ENCODE data around the gene ZBTB22.
A peak's percentile ranks its signal among the peaks of the same experiment; 100 is the strongest.

The ZBTB22 gene

GRCh38 chr6:33297406-33297955, 20.1 kb downstream of the ZBTB22 start:
- H2AFZ ChIP-seq (ENCODE audit: low read depth, low read length) = no peak overlapping the region
- H3K4me3 ChIP-seq (ENCODE audit: low read depth in 1 of 2, low read length in 2 of 2) = peak overlapping the region in 1 of 2 experiments; percentile 90; a peak in 3 of 4 replicates
- peak overlapping the region; percentile 96 for H3K4me2 ChIP-seq (ENCODE audit: insufficient read depth, low read length)
- H4K20me1 ChIP-seq (ENCODE audit: insufficient read depth, low read length) = 0 out of 2 replicates have a peak, but pooled peaks cover 6% of the 10 kb centered on the region
- H3K4me1 ChIP-seq (ENCODE audit: insufficient read depth, low read length) = peaks cover 43% of the 10 kb centered on the region
- no peak for DNase-seq
- H3K9me3 ChIP-seq (ENCODE audit: insufficient read depth, low read length, severe bottlenecking) = no peaks in the 10 kb centered on the region
- no peaks in the 10 kb centered on the region for H3K27me3 ChIP-seq (ENCODE audit: insufficient read depth, low read length, poor library complexity)
- H3K27ac ChIP-seq (ENCODE audit: low read length) = 0 out of 2 replicates have a peak overlapping the region, but pooled peaks have one; percentile 28
- peaks cover 35% of the 10 kb centered on the region for H3K79me2 ChIP-seq (ENCODE audit: insufficient read depth, low read length)
- no peak for ATAC-seq (ENCODE audit: insufficient read depth, low read depth)
- peaks cover 42% of the 10 kb centered on the region for H3K36me3 ChIP-seq (ENCODE audit: insufficient read depth, low read length)
- TF ChIP-seq EZH2 (IDR thresholded peaks at IDR 0.05; ENCODE audit: borderline replicate concordance, low read depth, low read length, severe bottlenecking) (no peak), CTCF (IDR thresholded peaks at IDR 0.05; ENCODE audit: borderline replicate concordance, extremely low read depth, low read length, poor library complexity, severe bottlenecking) (no peak)
- H3K9ac ChIP-seq (ENCODE audit: low read depth, low read length) = peak overlapping the region; percentile 93; the same call in 1 of the 2 replicates

GRCh38 chr6:33296797-33297405, 20.6 kb downstream of the ZBTB22 start:
- no peaks in the 10 kb centered on the region for H3K27me3 ChIP-seq (ENCODE audit: insufficient read depth, low read length, poor library complexity)
- no peak for ATAC-seq (ENCODE audit: insufficient read depth, low read depth)
- peaks cover 47% of the 10 kb centered on the region for H3K36me3 ChIP-seq (ENCODE audit: insufficient read depth, low read length)
- H3K4me3 ChIP-seq (ENCODE audit: low read depth in 1 of 2, low read length in 2 of 2) = no peak overlapping the region
- no peaks in the 10 kb centered on the region for H3K9me3 ChIP-seq (ENCODE audit: insufficient read depth, low read length, severe bottlenecking)
- 0 out of 2 replicates have a peak overlapping the region, but pooled peaks have one; percentile 93 for H3K9ac ChIP-seq (ENCODE audit: low read depth, low read length)
- TF ChIP-seq EZH2 (IDR thresholded peaks at IDR 0.05; ENCODE audit: borderline replicate concordance, low read depth, low read length, severe bottlenecking) = no peak
- no peak for TF ChIP-seq CTCF (IDR thresholded peaks at IDR 0.05; ENCODE audit: borderline replicate concordance, extremely low read depth, low read length, poor library complexity, severe bottlenecking)
- no peak overlapping the region for H2AFZ ChIP-seq (ENCODE audit: low read depth, low read length)
- H3K4me1 ChIP-seq (ENCODE audit: insufficient read depth, low read length) = peaks cover 43% of the 10 kb centered on the region
- H3K27ac ChIP-seq (ENCODE audit: low read length) = no peak overlapping the region
- peaks cover 35% of the 10 kb centered on the region for H3K79me2 ChIP-seq (ENCODE audit: insufficient read depth, low read length)
- no peak for DNase-seq
- H4K20me1 ChIP-seq (ENCODE audit: insufficient read depth, low read length) = 0 out of 2 replicates have a peak, but pooled peaks cover 6% of the 10 kb centered on the region
- H3K4me2 ChIP-seq (ENCODE audit: insufficient read depth, low read length) = peak overlapping the region; percentile 96

DNA sequence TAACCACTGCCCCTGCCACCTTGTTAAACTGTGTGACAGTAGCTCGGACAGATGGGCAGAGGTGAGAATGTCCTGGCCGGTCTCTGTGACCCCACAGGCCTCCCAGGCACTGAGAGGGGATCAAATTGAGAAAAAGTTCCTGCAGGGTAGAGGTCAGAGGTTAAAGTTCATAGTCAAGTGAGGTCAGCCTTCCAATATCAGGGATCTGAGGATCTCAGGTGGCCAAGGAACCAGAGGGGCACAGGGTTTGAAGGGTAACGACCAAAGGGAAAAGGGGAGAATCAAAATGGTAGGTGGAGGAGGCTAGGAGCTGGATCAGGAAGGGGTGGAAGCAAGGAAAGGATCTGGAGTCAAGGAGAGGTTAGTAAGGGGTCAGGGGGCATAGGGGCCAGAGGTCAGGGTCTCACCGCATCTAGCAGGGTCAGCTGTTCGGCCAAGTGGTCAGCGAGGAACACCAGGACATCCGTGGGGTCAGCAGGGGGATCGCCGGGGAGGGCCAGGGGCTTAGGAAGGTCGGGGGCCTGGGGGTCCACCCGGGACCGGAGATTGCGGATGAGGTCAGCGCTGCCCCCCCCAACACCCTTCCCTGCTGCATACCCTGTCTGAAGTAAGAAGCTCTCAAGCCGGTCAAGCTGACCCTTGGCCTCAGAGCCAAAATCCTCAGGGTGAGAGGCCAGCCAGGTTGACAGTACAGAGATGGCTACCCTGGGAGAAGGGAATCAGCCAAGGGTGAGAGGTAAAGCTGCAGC, 21.7 kb downstream of the ZBTB22 start:
- ATAC-seq (ENCODE audit: insufficient read depth, low read depth) = no peak
- Histone ChIP-seq H3K4me1 (ENCODE audit: insufficient read depth, low read length) (peaks cover 39% of the 10 kb centered on the region), H3K9me3 (ENCODE audit: insufficient read depth, low read length, severe bottlenecking) (no peaks in the 10 kb centered on the region), H2AFZ (ENCODE audit: low read depth, low read length) (no peak overlapping the region), H3K79me2 (ENCODE audit: insufficient read depth, low read length) (peaks cover 35% of the 10 kb centered on the region), H4K20me1 (ENCODE audit: insufficient read depth, low read length) (0 out of 2 replicates have a peak, but pooled peaks cover 6% of the 10 kb centered on the region), H3K4me3 (ENCODE audit: low read depth in 1 of 2, low read length in 2 of 2) (no peak overlapping the region), H3K4me2 (ENCODE audit: insufficient read depth, low read length) (no peak overlapping the region), H3K9ac (ENCODE audit: low read depth, low read length) (no peak overlapping the region), H3K27me3 (ENCODE audit: insufficient read depth, low read length, poor library complexity) (no peaks in the 10 kb centered on the region), H3K27ac (ENCODE audit: low read length) (no peak overlapping the region), H3K36me3 (ENCODE audit: insufficient read depth, low read length) (peaks cover 52% of the 10 kb centered on the region)
- TF ChIP-seq EZH2 (IDR thresholded peaks at IDR 0.05; ENCODE audit: borderline replicate concordance, low read depth, low read length, severe bottlenecking) (no peak), CTCF (IDR thresholded peaks at IDR 0.05; ENCODE audit: borderline replicate concordance, extremely low read depth, low read length, poor library complexity, severe bottlenecking) (no peak)
- no peak for DNase-seq
